GM04504 (cell line): ENCODE results near the gene BBLN.
A peak's percentile ranks its signal among the peaks of the same experiment; 100 is the strongest.
"Not testable (repeated sequence)": the region's sequence is repeated elsewhere in the genome, so short reads cannot be mapped to it uniquely, and the experiment has no call there.

Experiments used
- DNase-seq: peaks from one replicate; pipeline ENCODE4 v3.0.0-alpha.2; 2012; ENCODE audit warnings: low read depth

Gene BBLN

DNA sequence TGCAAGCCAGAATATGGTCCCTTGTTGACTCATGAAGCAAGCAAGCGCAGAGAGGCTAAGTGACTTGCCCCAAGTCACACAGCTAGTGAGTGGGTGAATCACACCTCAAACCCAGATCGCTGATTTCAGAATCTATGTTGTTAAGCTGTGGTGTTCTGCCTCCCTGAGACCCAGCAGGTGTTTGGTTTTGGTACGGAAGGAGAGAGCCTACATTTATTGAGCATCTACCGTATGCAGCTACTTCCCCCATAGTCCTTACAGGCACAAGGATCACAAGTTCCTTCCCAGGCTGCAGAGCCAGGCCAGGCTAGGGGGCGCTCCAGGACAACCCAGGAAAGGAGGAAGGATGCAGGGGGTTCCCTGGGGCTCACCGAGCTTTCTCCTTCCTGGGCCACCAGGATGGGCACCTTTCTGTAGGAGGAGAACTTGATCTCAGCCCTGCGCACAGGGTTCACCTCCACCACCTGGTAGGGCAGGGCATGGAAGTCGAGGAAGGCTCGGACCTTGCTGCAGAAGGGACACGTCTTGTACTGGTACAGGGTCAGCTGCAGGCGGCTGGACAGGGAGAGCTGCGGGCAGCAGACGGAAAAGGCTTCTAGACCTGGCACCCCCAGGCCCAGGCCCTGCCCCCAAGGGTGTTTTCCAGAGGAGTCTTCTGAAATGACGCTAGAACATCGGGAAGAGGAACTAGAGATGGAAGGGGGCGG, 35.0 kb upstream of the BBLN start:
- no peak for DNase-seq

GRCh38 chr9:128125580-128126354, 34.3 kb upstream of the BBLN start:
- no peak for DNase-seq

DNA sequence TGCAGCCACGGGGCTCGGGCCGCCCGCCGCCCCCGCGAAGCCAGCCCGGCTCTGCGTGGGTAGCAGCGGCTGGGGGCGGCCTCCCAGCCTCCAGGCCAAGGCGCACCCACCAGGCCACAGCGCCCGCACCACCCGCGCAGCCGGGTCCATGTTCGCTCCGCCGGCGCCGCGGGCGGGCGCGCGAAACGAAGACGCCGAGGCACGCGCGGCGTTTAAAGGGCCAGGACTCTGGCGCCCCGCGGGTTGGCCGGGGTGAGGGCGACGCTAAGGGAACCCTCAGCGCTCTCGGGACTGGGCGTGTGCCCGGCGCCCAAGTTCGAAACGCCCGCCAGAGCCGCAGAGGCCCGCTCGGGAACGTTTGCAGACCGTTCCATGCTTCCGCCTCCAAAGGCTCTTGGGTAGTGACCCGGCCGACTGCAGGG, 32.5 kb upstream of the BBLN start, which contains the start of gene PTGES2:
Gene PTGES2, minus strand, starts transcription at position 162 of the 422 bp plus-strand sequence. Its CDS starts 12 bp downstream, at position 150.
- peak; percentile 67 for DNase-seq

GRCh38 chr9:128127990-128128835, 31.9 kb upstream of the BBLN start:
- peak; percentile 81 for DNase-seq

DNA sequence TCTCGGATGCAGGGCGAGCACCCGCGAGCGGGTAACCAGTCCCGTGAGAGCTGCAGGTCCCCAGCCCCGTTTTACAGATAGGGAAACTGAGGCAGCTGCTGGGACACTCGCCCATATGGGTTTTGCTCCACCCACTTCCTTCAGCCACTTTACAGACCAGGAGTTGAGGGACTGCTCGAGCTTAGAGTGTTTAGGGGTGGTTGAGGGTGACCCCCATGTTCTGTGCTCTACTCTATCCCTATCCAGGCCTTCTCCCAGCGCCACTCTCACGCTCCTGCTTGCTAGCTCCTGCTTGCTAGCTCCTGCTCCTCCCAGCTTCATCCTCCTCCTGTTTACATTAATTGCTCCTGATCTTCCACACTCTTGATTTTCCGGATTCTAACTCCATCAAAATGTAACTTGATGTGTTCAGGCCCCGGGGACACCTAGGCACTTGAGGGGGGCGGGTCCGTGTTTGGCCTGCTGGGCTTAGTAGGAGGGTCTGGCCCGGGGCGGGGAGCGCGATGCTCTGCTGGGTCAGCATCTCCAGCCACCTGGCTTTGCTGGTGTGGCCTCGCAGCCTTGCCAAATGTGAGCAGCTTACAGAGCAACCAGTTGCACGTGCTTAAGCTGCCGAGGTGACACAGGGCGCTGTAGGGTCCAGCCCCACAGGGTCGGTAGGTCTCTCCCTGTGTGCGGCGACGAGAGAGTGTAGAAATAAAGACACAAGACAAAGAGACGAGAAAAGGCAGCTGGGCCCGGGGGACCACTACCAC, 31.1 kb upstream of the BBLN start:
- DNase-seq: no peak

- DNase-seq: not testable (repeated sequence)
Observed at GRCh38 chr9:128129976-128130590, 30.0 kb upstream of the BBLN start.

DNA sequence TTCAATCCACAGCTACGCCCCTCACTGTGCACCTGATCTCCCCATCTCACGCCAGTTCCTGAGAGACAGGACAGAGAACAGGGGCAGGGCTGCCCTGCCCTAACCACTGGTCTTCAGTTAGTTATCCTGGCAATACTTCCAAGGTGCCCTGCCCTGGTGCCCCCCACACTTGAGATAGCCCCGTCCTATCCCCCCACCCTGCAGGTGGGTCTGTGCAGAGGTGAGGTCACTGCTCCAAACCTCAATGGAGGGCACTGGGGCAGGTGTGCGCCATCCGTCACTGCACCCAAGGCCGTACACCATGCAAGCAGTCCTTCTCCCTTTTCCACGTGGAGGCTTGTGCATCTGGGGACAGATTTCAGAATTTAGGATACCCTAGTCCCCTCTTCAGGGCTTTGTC, 29.4 kb upstream of the BBLN start:
- DNase-seq: not testable (repeated sequence)

DNA sequence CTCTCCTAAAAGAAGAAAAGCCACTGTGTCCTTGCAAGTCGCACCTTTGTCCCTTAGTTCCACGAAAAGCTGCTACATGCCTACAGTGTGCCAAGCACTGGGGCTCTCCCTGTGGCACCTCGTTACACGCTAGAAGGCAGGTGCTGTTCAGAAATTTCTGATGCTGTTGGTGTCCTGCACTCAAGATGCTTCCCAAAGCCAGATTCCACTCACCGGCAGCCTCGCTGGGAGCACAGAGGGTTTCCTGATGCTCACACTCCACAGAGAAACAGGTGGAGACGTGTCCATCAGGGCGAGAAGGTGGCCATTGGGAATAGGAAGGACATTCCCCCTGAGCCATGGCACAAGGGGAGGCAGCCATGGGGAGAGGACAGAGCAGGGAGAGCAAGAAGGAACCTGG, 28.7 kb upstream of the BBLN start:
- DNase-seq: not testable (repeated sequence)

- DNase-seq: not testable (repeated sequence)
Observed at GRCh38 chr9:128132139-128132538, 27.9 kb upstream of the BBLN start.

DNA sequence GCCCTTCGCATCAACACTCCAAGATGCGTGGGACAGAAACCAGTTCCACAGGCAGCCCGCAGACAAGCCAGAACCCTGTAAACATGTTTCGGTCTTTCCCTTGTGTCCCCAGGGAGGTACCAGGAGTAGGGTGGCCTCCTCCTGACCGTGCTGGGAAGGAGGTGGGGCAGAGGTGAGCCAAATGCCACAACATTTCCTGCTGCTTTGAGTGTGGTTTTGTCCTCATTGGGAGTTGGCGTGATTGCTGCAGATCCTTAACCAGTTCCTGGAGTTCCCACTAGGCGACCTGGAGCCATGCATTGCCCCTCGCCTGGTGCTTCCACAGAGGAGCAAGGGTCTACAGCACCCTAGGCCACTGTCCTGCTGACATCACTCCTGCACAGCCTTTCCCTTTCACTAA, 24.5 kb upstream of the BBLN start:
- DNase-seq: not testable (repeated sequence)

- peak; percentile 55 for DNase-seq
Observed at GRCh38 chr9:128136816-128137793, 23.0 kb upstream of the BBLN start.

GRCh38 chr9:128138001-128138400, 22.1 kb upstream of the BBLN start:
- no peak for DNase-seq

GRCh38 chr9:128139621-128140020, 20.4 kb upstream of the BBLN start:
- no peak for DNase-seq

DNA sequence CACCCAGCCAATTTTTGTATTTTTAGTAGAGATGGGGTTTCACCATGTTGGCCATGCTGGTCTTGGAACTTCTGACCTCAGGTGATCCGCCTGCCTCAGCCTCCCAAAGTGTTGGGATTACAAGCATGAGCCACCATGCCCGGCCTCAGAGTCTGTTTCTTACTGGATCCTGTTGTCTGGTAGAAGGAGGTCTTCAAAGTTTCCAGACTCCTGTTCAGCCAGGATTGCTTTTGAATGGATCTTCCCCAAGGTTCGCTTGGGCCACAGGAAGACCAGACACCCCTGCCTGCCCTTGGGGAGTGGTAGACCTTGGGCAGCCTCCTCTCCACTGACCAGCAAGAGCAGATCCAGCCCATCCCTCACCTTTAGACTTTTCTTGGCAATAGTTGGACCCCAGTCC, 18.5 kb upstream of the BBLN start:
- DNase-seq: no peak

GRCh38 chr9:128142061-128142460, 18.0 kb upstream of the BBLN start:
- no peak for DNase-seq

DNA sequence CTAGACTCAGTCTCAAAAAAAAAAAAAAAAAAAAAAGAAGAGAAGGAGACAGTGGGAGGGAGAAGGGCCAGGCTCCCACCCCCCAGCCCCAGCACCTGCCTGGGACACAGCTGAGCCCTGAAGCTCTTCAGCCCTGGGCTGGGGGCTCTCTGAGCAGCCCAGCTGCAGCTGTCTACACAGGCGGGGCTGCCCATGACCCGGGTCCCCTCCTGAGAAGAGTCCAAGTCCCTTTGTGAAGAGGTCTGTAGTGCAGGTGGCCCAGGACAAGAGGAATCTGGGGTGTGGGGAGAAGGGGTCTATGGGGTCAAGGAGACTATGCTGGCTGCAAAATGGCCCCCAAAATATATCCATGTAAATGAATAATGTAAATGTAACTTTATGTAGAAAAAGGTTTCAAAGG, 17.5 kb upstream of the BBLN start:
- no peak for DNase-seq

DNA sequence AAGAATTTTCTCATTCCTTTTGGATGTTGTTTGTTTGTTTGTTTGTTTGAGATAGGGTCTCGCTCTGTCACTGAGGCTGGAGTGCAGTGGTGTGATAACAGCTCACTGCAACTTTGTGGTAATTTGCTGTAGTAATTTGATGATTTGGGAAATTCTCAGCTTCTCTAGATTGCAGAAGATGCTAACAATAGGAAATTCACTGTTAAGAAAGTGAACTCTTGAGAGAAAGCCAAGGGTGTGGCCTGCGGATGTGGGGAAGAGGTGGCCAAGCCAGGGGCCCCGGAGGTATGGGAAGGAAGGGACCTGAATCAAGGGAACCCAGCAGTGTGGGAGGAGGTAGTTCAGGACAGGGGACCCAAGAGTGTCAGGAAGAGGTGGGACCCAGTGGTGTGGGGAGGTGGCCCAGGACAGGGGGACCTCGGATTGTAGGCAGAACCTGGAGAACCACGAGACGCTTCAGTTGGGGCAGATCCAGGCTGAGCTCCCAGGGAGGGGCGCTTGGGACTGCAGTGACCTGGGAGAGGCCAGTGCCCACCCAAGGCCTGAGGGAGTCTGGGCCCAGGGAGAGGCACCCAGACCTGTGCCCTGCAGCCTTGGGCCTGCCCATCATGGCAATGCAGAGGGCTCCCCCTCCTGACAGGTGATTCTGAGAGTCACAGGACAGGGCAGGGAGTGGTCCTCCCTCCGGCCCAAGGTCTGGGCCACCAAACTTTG, 16.4 kb upstream of the BBLN start:
- no peak for DNase-seq

DNA sequence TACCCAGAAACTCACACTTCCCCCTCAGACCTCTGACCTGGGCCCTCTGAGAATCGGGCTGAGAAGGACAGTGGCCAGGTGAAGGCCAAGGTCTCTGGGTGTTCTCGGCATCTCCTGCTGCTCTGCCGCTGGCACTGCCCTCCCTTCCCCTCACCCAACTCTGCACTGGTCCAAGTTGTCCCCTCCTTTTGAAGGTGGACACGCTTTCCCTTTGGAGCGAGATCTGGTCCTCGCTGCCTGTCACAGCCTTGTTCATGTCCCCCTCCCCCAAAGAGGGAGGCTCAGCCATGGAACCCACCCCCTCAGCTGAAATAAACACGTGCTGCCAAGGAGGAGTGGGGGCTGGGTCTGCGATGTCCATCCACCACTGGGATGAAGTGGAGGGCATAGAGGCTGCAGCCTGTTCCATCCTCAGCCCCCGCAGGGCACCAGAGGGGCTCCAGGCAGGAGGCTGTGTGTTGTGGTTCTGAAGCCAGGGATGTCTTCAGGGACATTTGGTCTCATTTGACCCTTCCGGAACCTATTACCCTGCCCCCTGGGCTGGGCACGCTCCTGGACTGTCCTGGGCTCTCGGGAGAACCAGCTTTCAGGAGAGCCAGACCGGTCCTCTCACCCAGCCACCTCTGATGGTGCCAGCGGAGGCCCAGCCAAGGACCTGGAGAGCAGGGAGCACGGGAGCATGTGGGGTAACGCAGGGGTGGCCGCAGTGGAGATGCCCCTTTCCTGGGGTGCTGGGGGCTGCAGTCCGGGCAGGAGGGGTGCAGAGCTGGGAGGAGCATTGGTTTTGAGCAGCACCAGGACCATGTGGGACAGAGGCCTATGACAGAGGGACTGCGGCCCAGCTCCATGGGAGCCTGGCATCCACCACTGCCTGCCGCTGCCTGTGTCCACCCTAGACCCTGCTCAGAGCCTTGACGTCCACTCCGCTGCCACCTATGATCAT, 15.6 kb upstream of the BBLN start:
- no peak for DNase-seq
